ENCODE results near the gene PITPNM3.

PITPNM3 gene

GRCh38 chr17:6497496-6498221 is 58.7 kb downstream of the PITPNM3 start:
- Histone ChIP-seq H3K4me3 (ENCODE audit: low read length) (no peak overlapping the region), H3K27ac (ENCODE audit: low read depth, low read length) (no peak overlapping the region), H3K36me3 (ENCODE audit: control insufficient read depth, insufficient read depth, low read length) (no peaks in the 10 kb centered on the region), H3K27me3 (ENCODE audit: control insufficient read depth, insufficient read depth, low read length) (no peaks in the 10 kb centered on the region), H3K4me1 (ENCODE audit: control insufficient read depth, insufficient read depth, low read length) (peaks cover 7% of the 10 kb centered on the region), H3K9ac (ENCODE audit: low read length) (no peak overlapping the region)

GRCh38 chr17:6496640-6497441 is 59.5 kb downstream of the PITPNM3 start:
- peaks cover 7% of the 10 kb centered on the region for H3K4me1 ChIP-seq (ENCODE audit: control insufficient read depth, insufficient read depth, low read length)
- H3K27me3 ChIP-seq (ENCODE audit: control insufficient read depth, insufficient read depth, low read length), result no peaks in the 10 kb centered on the region
- no peaks in the 10 kb centered on the region for H3K36me3 ChIP-seq (ENCODE audit: control insufficient read depth, insufficient read depth, low read length)
- no peak overlapping the region for H3K27ac ChIP-seq (ENCODE audit: low read depth, low read length)
- no peak overlapping the region for H3K4me3 ChIP-seq (ENCODE audit: low read length)
- H3K9ac ChIP-seq (ENCODE audit: low read length), result no peak overlapping the region

GRCh38 chr17:6496116-6496481 is 60.3 kb downstream of the PITPNM3 start:
- no peaks in the 10 kb centered on the region for H3K27me3 ChIP-seq (ENCODE audit: control insufficient read depth, insufficient read depth, low read length)
- H3K4me3 ChIP-seq (ENCODE audit: low read length), result no peak overlapping the region
- no peaks in the 10 kb centered on the region for H3K36me3 ChIP-seq (ENCODE audit: control insufficient read depth, insufficient read depth, low read length)
- peaks cover 7% of the 10 kb centered on the region for H3K4me1 ChIP-seq (ENCODE audit: control insufficient read depth, insufficient read depth, low read length)
- no peak overlapping the region for H3K27ac ChIP-seq (ENCODE audit: low read depth, low read length)
- no peak overlapping the region for H3K9ac ChIP-seq (ENCODE audit: low read length)

- no peak overlapping the region for H3K9ac ChIP-seq (ENCODE audit: low read length)
- H3K36me3 ChIP-seq (ENCODE audit: control insufficient read depth, insufficient read depth, low read length), result no peaks in the 10 kb centered on the region
- H3K27me3 ChIP-seq (ENCODE audit: control insufficient read depth, insufficient read depth, low read length), result no peaks in the 10 kb centered on the region
- peaks cover 7% of the 10 kb centered on the region for H3K4me1 ChIP-seq (ENCODE audit: control insufficient read depth, insufficient read depth, low read length)
- no peak overlapping the region for H3K4me3 ChIP-seq (ENCODE audit: low read length)
- H3K27ac ChIP-seq (ENCODE audit: low read depth, low read length), result no peak overlapping the region
These were observed 60.8 kb downstream of the PITPNM3 start for GRCh38 chr17:6495450-6496115.

- Histone ChIP-seq H3K27ac (ENCODE audit: low read depth, low read length) (no peak overlapping the region), H3K36me3 (ENCODE audit: control insufficient read depth, insufficient read depth, low read length) (no peaks in the 10 kb centered on the region), H3K27me3 (ENCODE audit: control insufficient read depth, insufficient read depth, low read length) (no peaks in the 10 kb centered on the region), H3K4me1 (ENCODE audit: control insufficient read depth, insufficient read depth, low read length) (peaks cover 7% of the 10 kb centered on the region), H3K9ac (ENCODE audit: low read length) (no peak overlapping the region), H3K4me3 (ENCODE audit: low read length) (no peak overlapping the region)
These were observed 62.0 kb downstream of the PITPNM3 start for GRCh38 chr17:6494239-6494941.

- no peak overlapping the region for H3K27ac ChIP-seq (ENCODE audit: low read depth, low read length)
- H3K4me3 ChIP-seq (ENCODE audit: low read length), result no peak overlapping the region
- no peaks in the 10 kb centered on the region for H3K36me3 ChIP-seq (ENCODE audit: control insufficient read depth, insufficient read depth, low read length)
- H3K4me1 ChIP-seq (ENCODE audit: control insufficient read depth, insufficient read depth, low read length), result peaks cover 7% of the 10 kb centered on the region
- no peaks in the 10 kb centered on the region for H3K27me3 ChIP-seq (ENCODE audit: control insufficient read depth, insufficient read depth, low read length)
- no peak overlapping the region for H3K9ac ChIP-seq (ENCODE audit: low read length)
These were observed 63.3 kb downstream of the PITPNM3 start for GRCh38 chr17:6492892-6493674.

- no peak overlapping the region for H3K9ac ChIP-seq (ENCODE audit: low read length)
- H3K4me1 ChIP-seq (ENCODE audit: control insufficient read depth, insufficient read depth, low read length), result no peaks in the 10 kb centered on the region
- no peak overlapping the region for H3K27ac ChIP-seq (ENCODE audit: low read depth, low read length)
- H3K27me3 ChIP-seq (ENCODE audit: control insufficient read depth, insufficient read depth, low read length), result no peaks in the 10 kb centered on the region
- no peak overlapping the region for H3K4me3 ChIP-seq (ENCODE audit: low read length)
- no peaks in the 10 kb centered on the region for H3K36me3 ChIP-seq (ENCODE audit: control insufficient read depth, insufficient read depth, low read length)
These were observed 65.2 kb downstream of the PITPNM3 start for GRCh38 chr17:6491071-6491700.

GRCh38 chr17:6489016-6489550 is 67.3 kb downstream of the PITPNM3 start:
- Histone ChIP-seq H3K36me3 (ENCODE audit: control insufficient read depth, insufficient read depth, low read length) (no peaks in the 10 kb centered on the region), H3K27me3 (ENCODE audit: control insufficient read depth, insufficient read depth, low read length) (no peaks in the 10 kb centered on the region), H3K27ac (ENCODE audit: low read depth, low read length) (no peak overlapping the region), H3K9ac (ENCODE audit: low read length) (no peak overlapping the region), H3K4me1 (ENCODE audit: control insufficient read depth, insufficient read depth, low read length) (no peaks in the 10 kb centered on the region), H3K4me3 (ENCODE audit: low read length) (no peak overlapping the region)

- H3K27me3 ChIP-seq (ENCODE audit: control insufficient read depth, insufficient read depth, low read length), result no peaks in the 10 kb centered on the region
- no peak overlapping the region for H3K4me3 ChIP-seq (ENCODE audit: low read length)
- H3K4me1 ChIP-seq (ENCODE audit: control insufficient read depth, insufficient read depth, low read length), result no peaks in the 10 kb centered on the region
- no peaks in the 10 kb centered on the region for H3K36me3 ChIP-seq (ENCODE audit: control insufficient read depth, insufficient read depth, low read length)
- no peak overlapping the region for H3K9ac ChIP-seq (ENCODE audit: low read length)
- H3K27ac ChIP-seq (ENCODE audit: low read depth, low read length), result no peak overlapping the region
These were observed 68.3 kb downstream of the PITPNM3 start for GRCh38 chr17:6488008-6488539.

GRCh38 chr17:6487251-6488007 is 68.9 kb downstream of the PITPNM3 start:
- H3K36me3 ChIP-seq (ENCODE audit: control insufficient read depth, insufficient read depth, low read length), result no peaks in the 10 kb centered on the region
- no peaks in the 10 kb centered on the region for H3K4me1 ChIP-seq (ENCODE audit: control insufficient read depth, insufficient read depth, low read length)
- H3K27me3 ChIP-seq (ENCODE audit: control insufficient read depth, insufficient read depth, low read length), result no peaks in the 10 kb centered on the region
- no peak overlapping the region for H3K9ac ChIP-seq (ENCODE audit: low read length)
- H3K4me3 ChIP-seq (ENCODE audit: low read length), result no peak overlapping the region
- no peak overlapping the region for H3K27ac ChIP-seq (ENCODE audit: low read depth, low read length)

Data from rectal smooth muscle tissue (tissue), 1 donor.